Endothelial cell of umbilical vein (primary cell): ENCODE measurements around the gene PTPRU. TPM values are rescaled to one million over a fixed set of nuclear protein-coding genes. Genes with fewer than 3 reads are reported as not detected.

Source experiments
- BruUV-seq: library from RNA; stranded (reverse); fragments of 400-500 nt; replicated peaks from 2 replicates; lab custom pipeline; 2021; lab: Mats Ljungman, UMichigan
- CTCF ChIA-PET: fragments of 300-600, 350-600 bp; sonication (Branson Sonifier 250); formaldehyde crosslinking; loops from one replicate; lab custom pipeline; 2021; ENCODE audit warnings: antibody characterized with exemption, inconsistent platforms; lab: Charles Lee
- POLR2A ChIA-PET: fragments of 300-600, 350-600 bp; sonication (Branson Sonifier 250); formaldehyde crosslinking; loops from one replicate; lab custom pipeline; 2021; ENCODE audit warnings: antibody characterized with exemption, inconsistent platforms; lab: Charles Lee
- DNase-seq: peaks from one replicate; pipeline ENCODE4 v3.0.0-alpha.2; 2011; ENCODE audit warnings: low read depth, low spot score
- FAIRE-seq: peaks from 2 replicates; lab custom pipeline; 2011; peaks lifted over from hg19 to GRCh38; lab: Jason Lieb, UNC
- H2AFZ ChIP-seq: 2 replicates; pipeline ENCODE4 v1.6.0; 2012; ENCODE audit warnings: low read depth, low read length, control low read depth, inconsistent platforms
- H3K27ac ChIP-seq: 2 replicates; pipeline ENCODE4 v1.5.1; 2011; ENCODE audit warnings: low read depth, mild to moderate bottlenecking, control low read depth, low read length, moderate library complexity; ENCODE audit not compliant: insufficient read depth
- H3K27me3 ChIP-seq, 2 experiments: 2 replicates each; pipeline versions ENCODE4 v1.6.0 to v1.6.1; 2011; ENCODE audit warnings: low read length in 2 of 2, mixed read lengths in 1 of 2; ENCODE audit not compliant: control insufficient read depth in 2 of 2, insufficient read depth in 2 of 2
- H3K36me3 ChIP-seq, 2 experiments: 2 replicates in 1 of 2; 3 replicates in 1 of 2; pipeline ENCODE4 v1.5.1; 2011; ENCODE audit warnings: low read length in 2 of 2, mild to moderate bottlenecking in 1 of 2, moderate library complexity in 1 of 2; ENCODE audit not compliant: control insufficient read depth in 2 of 2, insufficient read depth in 2 of 2; ENCODE audit errors: extremely low read depth in 1 of 2
- H3K4me1 ChIP-seq: 3 replicates; pipeline ENCODE4 v1.5.1; 2011; ENCODE audit warnings: mild to moderate bottlenecking, low read length; ENCODE audit not compliant: control insufficient read depth, insufficient read depth; ENCODE audit errors: extremely low read depth
- H3K4me2 ChIP-seq: 2 replicates; pipeline ENCODE4 v1.6.1; 2011; ENCODE audit warnings: low read length, control low read depth, mixed read lengths; ENCODE audit not compliant: insufficient read depth
- H3K4me3 ChIP-seq, 3 experiments: fragments of 200-600 bp in 1 of 3; sonication (generic), shearing (Covaris generic) in 1 of 3; replicated peaks in 1 of 3; 2 replicates each; pipeline ENCODE4 v1.5.1; 2011 to 2016; ENCODE audit warnings: control low read depth in 3 of 3, low read length in 3 of 3, mild to moderate bottlenecking in 2 of 3, inconsistent platforms in 1 of 3, low read depth in 1 of 3, moderate library complexity in 1 of 3; ENCODE audit not compliant: insufficient read depth in 1 of 3
- H3K79me2 ChIP-seq: 2 replicates; pipeline ENCODE4 v1.6.0; 2012; ENCODE audit warnings: low read length, inconsistent platforms; ENCODE audit not compliant: control insufficient read depth, insufficient read depth
- H3K9ac ChIP-seq: replicated peaks from 2 replicates; pipeline ENCODE3; 2011; ENCODE audit warnings: low read length, control low read depth; ENCODE audit not compliant: insufficient read depth; ENCODE audit errors: extremely low read depth
- H3K9me1 ChIP-seq: replicated peaks from 3 replicates; pipeline ENCODE4 v1.6.0; 2011; ENCODE audit warnings: mild to moderate bottlenecking, low read length; ENCODE audit not compliant: control insufficient read depth, insufficient read depth; ENCODE audit errors: extremely low read depth
- H3K9me3 ChIP-seq: replicated peaks from 2 replicates; pipeline ENCODE4 v1.5.1; 2012; ENCODE audit warnings: low read length, inconsistent platforms; ENCODE audit not compliant: control insufficient read depth, insufficient read depth
- H4K20me1 ChIP-seq: replicated peaks from 2 replicates; pipeline ENCODE3; 2011; ENCODE audit warnings: mild to moderate bottlenecking, low read length; ENCODE audit not compliant: control insufficient read depth, insufficient read depth; ENCODE audit errors: extremely low read depth
- CTCF ChIP-seq, 2 donors: IDR thresholded peaks; 1 replicate in 1 of 2; 2 replicates in 1 of 2; pipeline ENCODE4 v1.5.1; 2011; ENCODE audit warnings: low read length in 2 of 2, mild to moderate bottlenecking in 2 of 2, moderate library complexity in 2 of 2, control low read depth in 1 of 2, inconsistent platforms in 1 of 2, low read depth in 1 of 2; ENCODE audit not compliant: insufficient read depth in 1 of 2; ENCODE audit errors: extremely low read depth in 1 of 2
- EZH2 ChIP-seq: IDR thresholded peaks from 2 replicates; pipeline ENCODE4 v1.6.1; 2012; ENCODE audit warnings: borderline replicate concordance, low read depth, mild to moderate bottlenecking, moderate library complexity, low read length, inconsistent platforms; ENCODE audit not compliant: severe bottlenecking
- FOS ChIP-seq: IDR thresholded peaks from 2 replicates; pipeline ENCODE4 v1.6.1; 2011; ENCODE audit warnings: mild to moderate bottlenecking, low read length, moderate library complexity, borderline replicate concordance; ENCODE audit not compliant: insufficient read depth
- GATA2 ChIP-seq: IDR thresholded peaks from 2 replicates; pipeline ENCODE4 v1.7.0; 2011; ENCODE audit warnings: low read depth, mild to moderate bottlenecking, moderate library complexity, mixed read lengths, low read length; ENCODE audit not compliant: insufficient read length, insufficient read depth
- JUN ChIP-seq: IDR thresholded peaks from 2 replicates; pipeline ENCODE4 v1.6.1; 2011; ENCODE audit warnings: borderline replicate concordance, low read depth; ENCODE audit not compliant: insufficient read length, insufficient read depth
- MAX ChIP-seq: IDR thresholded peaks from 2 replicates; pipeline ENCODE4 v1.6.1; 2011; ENCODE audit not compliant: insufficient read depth, insufficient read length
- MYC ChIP-seq: IDR thresholded peaks from one replicate; pipeline ENCODE4 v1.6.1; 2011; ENCODE audit warnings: mild to moderate bottlenecking, low read depth, low read length
- POLR2A ChIP-seq: IDR thresholded peaks from 2 replicates; pipeline ENCODE4 v1.6.1; 2012; ENCODE audit warnings: low read depth, mild to moderate bottlenecking, control low read depth, low read length
- POLR2AphosphoS5 ChIP-seq: IDR thresholded peaks from 2 replicates; pipeline ENCODE4 v1.6.1; 2012; ENCODE audit warnings: low read depth, mild to moderate bottlenecking, control low read depth, low read length, moderate library complexity; ENCODE audit not compliant: insufficient read depth
- dilution Hi-C: fragments of 300-500 bp; cut with MboI; formaldehyde crosslinking; loops from one replicate; pipeline ENCODE4 v1.15.0; 2019; ENCODE audit warnings: low sequenced_read_pairs; ENCODE audit not compliant: extremely low pct_ligation_motif_present
- intact Hi-C: fragments of 100-400 bp; cut with micrococcal nuclease; formaldehyde crosslinking; loops from one replicate; pipeline ENCODE4 v1.10.0; 2022
- polyA plus RNA-seq, 4 experiments: library from polyadenylated mRNA; depleted of rRNA in 3 of 4; stranded (reverse) in 3 of 4; unstranded in 1 of 4; fragments of >200 nt; gene quantifications; 2 replicates each; pipeline versions ENCODE4 v1.2.1 to v1.2.3, GENCODE V29; 2011 to 2012; ENCODE audit warnings: missing spikeins in 1 of 4
- total RNA-seq: library from RNA; stranded (reverse); gene quantifications from 2 replicates; pipeline ENCODE4 v1.2.3, GENCODE V29; 2021

PTPRU gene
- total and polyA plus RNA-seq, 2 donors (not counting 3 experiments of a cell fraction or from before 2014, with no cell fraction given), result 0.58 to 2.6 TPM

- Histone ChIP-seq H3K79me2 (no peaks in the 10 kb centered on the region), H3K27ac (no peak overlapping the region), H3K4me3 (no peak overlapping the region), H3K4me1 (no peaks in the 10 kb centered on the region), H3K9me1 (no peaks in the 10 kb centered on the region), H3K9me3 (no peaks in the 10 kb centered on the region), H4K20me1 (no peaks in the 10 kb centered on the region), H3K4me2 (no peak overlapping the region), H3K27me3 (peaks cover 2 to 3% of the 10 kb centered on the region in 2 experiments), H3K9ac (no peak overlapping the region), H3K36me3 (no peaks in the 10 kb centered on the region), H2AFZ (no peak overlapping the region)
- FAIRE-seq, result no peak
- CTCF ChIA-PET, result interaction anchor here (0.6 to 1.4 kb wide), 2 partner anchors 11 to 57 kb away, joined by 3 read pairs; no protein-coding TSS in a partner anchor
- no peak for DNase-seq
- POLR2A ChIA-PET, result no interaction called here
- TF ChIP-seq FOS, result no peak
- TF ChIP-seq MAX, result no peak
- TF ChIP-seq GATA2, result no peak
- no peak for TF ChIP-seq MYC
- TF ChIP-seq CTCF (IDR thresholded peaks at IDR 0.05; ENCODE audit: extremely low read depth in 1 of 2, insufficient read depth in 1 of 2, low read depth in 1 of 2, low read length in 2 of 2), result no peak
- TF ChIP-seq POLR2AphosphoS5, result no peak
- no peak for TF ChIP-seq POLR2A
- no peak for TF ChIP-seq JUN
- TF ChIP-seq EZH2, result no peak
- BruUV-seq, result no TSS peak
- intact Hi-C loops, result no loop called here
- dilution Hi-C loops, result no loop called here
Measured at GRCh38 chr1:29338908-29339575, 102.7 kb downstream of the PTPRU start.
